SK-N-MC (cell line): ENCODE measurements around the gene PRRT1.
A peak's percentile ranks its signal among the peaks of the same experiment; 100 is the strongest.
"Not testable (repeated sequence)": the region's sequence is repeated elsewhere in the genome, so short reads cannot be mapped to it uniquely, and the experiment has no call there.

Experiments
- DNase-seq: peaks from one replicate; pipeline ENCODE4 v3.0.0-alpha.2; 2011; ENCODE audit warnings: low read depth, low spot score
- H3K27ac ChIP-seq: fragments of 200-600 bp; sonication (generic); 2 replicates; pipeline ENCODE4 v1.5.1; 2016; ENCODE audit warnings: mixed run types
- H3K36me3 ChIP-seq: fragments of 200-600 bp; sonication (generic); 2 replicates; pipeline ENCODE4 v1.6.1; 2017; ENCODE audit warnings: antibody characterized with exemption, low read length, mixed read lengths; ENCODE audit not compliant: insufficient read depth
- H3K4me3 ChIP-seq: fragments of 200-600 bp; sonication (generic); 2 replicates; pipeline ENCODE4 v1.5.1; 2016
- H3K9ac ChIP-seq: fragments of 200-600 bp; sonication (generic); 2 replicates; pipeline ENCODE4 v1.8.0; 2017; ENCODE audit warnings: mixed run types, mixed read lengths; ENCODE audit not compliant: insufficient read length
- H3K9me3 ChIP-seq: fragments of 200-600 bp; sonication (generic); 2 replicates; pipeline ENCODE4 v1.6.1; 2017; ENCODE audit warnings: low read depth, mild to moderate bottlenecking, antibody characterized with exemption, low read length, moderate library complexity, mixed read lengths
- EZH2 ChIP-seq: fragments of 200-600 bp; sonication (generic); IDR thresholded peaks from one replicate; pipeline ENCODE4 v1.6.1; 2017; ENCODE audit warnings: antibody characterized with exemption
- FOXP2 ChIP-seq: optimal IDR thresholded peaks from 2 replicates; pipeline ENCODE3; 2011; ENCODE audit warnings: mild to moderate bottlenecking, moderate library complexity; ENCODE audit not compliant: insufficient read depth; ENCODE audit errors: extremely low read length, control extremely low read depth
- POLR2AphosphoS5 ChIP-seq: IDR thresholded peaks from 2 replicates; pipeline ENCODE4 v1.6.1; 2012; ENCODE audit warnings: mild to moderate bottlenecking, low read depth, low read length, borderline replicate concordance

The PRRT1 gene

DNA sequence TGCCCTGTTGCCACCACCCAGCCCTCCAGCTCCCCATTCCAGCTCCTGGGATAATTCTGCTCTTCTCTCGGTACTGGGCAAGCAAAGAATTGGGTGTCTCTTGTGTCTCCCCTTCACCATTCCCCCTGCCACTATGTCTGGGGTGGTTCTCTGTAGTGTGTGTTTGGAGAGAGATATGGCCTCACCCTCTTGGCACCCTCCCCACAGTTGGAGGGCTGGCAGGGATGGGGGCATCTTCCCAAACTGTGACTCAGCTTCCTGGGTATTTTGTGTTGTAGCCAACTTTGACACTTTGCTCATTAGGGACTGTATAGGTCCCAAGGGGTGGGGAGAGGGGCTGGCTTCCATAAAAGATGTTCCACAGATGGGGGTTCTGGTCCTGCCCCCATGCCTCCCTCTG, 44.3 kb downstream of the PRRT1 start:
- Histone ChIP-seq H3K36me3 (no peaks in the 10 kb centered on the region), H3K9ac (no peak overlapping the region), H3K4me3 (peak overlapping the region; percentile 56; the same call in 1 of the 2 replicates), H3K9me3 (no peaks in the 10 kb centered on the region), H3K27ac (no peak overlapping the region)
- TF ChIP-seq EZH2 (no peak), FOXP2 (no peak), POLR2AphosphoS5 (no peak)
- no peak for DNase-seq

DNA sequence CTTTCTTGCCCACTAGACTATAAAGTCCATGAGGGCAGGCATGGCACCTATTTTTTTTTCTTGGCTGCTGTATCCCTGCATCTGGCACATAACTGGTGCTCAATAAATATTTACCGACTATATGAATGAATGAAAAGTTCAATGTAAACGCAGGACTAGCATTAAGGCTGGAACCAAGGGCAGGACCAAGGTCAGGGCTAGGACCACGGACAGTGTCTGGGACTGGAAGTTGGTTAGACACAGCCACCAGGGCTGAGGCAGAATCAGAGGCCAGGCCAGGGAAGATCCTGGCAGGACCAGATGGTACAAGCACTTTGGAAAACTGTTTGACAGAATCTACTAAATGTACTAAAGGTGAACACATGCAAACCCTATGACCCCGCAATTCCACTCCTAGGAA, 46.3 kb downstream of the PRRT1 start:
- no peak overlapping the region for H3K9ac ChIP-seq

DNA sequence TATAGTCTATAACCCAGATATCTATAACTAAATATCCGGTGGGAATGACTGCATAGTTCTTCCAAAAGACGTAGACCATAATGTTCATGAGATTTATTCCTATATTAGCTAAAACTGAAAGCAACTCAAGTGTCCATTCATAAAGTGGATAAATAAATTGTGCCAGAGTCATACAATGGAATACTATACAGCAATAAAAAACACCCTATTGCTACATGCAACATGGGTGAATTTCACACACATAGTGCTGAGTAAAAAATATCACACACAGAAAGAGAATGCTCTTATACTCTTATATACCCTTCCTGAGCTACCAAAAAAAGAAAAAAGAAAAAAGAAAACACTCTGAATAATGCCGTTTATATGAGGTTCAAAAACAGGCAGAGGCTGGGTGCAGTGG, 49.5 kb downstream of the PRRT1 start:
- no peaks in the 10 kb centered on the region for H3K36me3 ChIP-seq
- no peak for DNase-seq
- H3K9me3 ChIP-seq = no peaks in the 10 kb centered on the region
- H3K4me3 ChIP-seq = no peak overlapping the region
- H3K9ac ChIP-seq = no peak overlapping the region
- TF ChIP-seq POLR2AphosphoS5 = no peak
- no peak overlapping the region for H3K27ac ChIP-seq

More for the DNA sequence above, 46.3 kb downstream of the PRRT1 start:
- no peak overlapping the region for H3K27ac ChIP-seq
- H3K9me3 ChIP-seq = no peaks in the 10 kb centered on the region
- no peak for TF ChIP-seq POLR2AphosphoS5
- no peak for TF ChIP-seq FOXP2
- H3K36me3 ChIP-seq = no peaks in the 10 kb centered on the region
- H3K4me3 ChIP-seq = no peak overlapping the region
- DNase-seq = no peak

DNA sequence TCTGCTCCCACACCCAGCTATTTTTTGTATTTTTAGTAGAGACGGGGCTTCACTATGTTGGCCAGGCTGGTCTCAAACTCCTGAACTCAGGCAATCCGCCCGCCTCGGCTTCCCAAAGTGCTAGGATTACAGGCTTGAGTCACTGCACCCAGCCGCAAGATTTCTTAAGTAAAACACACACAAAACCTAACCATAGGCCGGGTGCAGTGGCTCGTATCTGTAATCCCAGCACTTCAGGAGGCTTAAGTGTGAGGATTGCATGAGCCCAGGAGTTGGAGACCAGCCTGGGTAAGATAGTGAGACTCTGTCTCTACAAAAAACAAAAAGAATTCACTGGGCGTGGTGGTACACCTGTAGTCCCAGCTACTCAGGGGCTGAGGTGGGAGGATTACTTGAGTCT, 51.5 kb downstream of the PRRT1 start:
- not testable (repeated sequence) for H3K27ac ChIP-seq, DNase-seq, H3K9me3 ChIP-seq, H3K4me3 ChIP-seq, H3K9ac ChIP-seq, H3K36me3 ChIP-seq
